Lung (tissue), 12 donors: ENCODE measurements around the gene BPIFB3. TPM values are rescaled to one million over a fixed set of nuclear protein-coding genes. Genes with fewer than 3 reads are reported as not detected.

Source experiments
- ATAC-seq: fragments of 200-7000 bp; cut with Tn5 transposase; one replicate; pipeline ENCODE4 v1.9.1; 2020; ENCODE audit warnings: moderate number of reproducible peaks; ENCODE audit not compliant: insufficient read depth, low FRiP score
- DNase-seq, 3 donors: peaks; one replicate each; pipeline ENCODE4 v3.0.0-alpha.2; 2013 to 2017
- H3K27ac ChIP-seq, 2 donors: one replicate each; pipeline ENCODE4 v1.5.1; 2013; ENCODE audit warnings: mild to moderate bottlenecking in 2 of 2, moderate library complexity in 2 of 2, control low read depth in 1 of 2, inconsistent platforms in 1 of 2, low read depth in 1 of 2, low read length in 1 of 2
- H3K27me3 ChIP-seq, 3 donors: one replicate each; pipeline ENCODE4 v1.5.1; 2013; ENCODE audit warnings: low read length in 2 of 3; ENCODE audit not compliant: control insufficient read depth in 3 of 3, insufficient read depth in 3 of 3
- H3K36me3 ChIP-seq, 4 donors: one replicate each; pipeline ENCODE4 v1.5.1; 2013; ENCODE audit warnings: low read length in 4 of 4, mild to moderate bottlenecking in 1 of 4, moderate library complexity in 1 of 4; ENCODE audit not compliant: control insufficient read depth in 4 of 4, insufficient read depth in 4 of 4
- H3K4me1 ChIP-seq, 5 donors: one replicate each; pipeline ENCODE4 v1.5.1; 2013; ENCODE audit warnings: low read length in 5 of 5, mild to moderate bottlenecking in 2 of 5, moderate library complexity in 1 of 5; ENCODE audit not compliant: control insufficient read depth in 5 of 5, insufficient read depth in 5 of 5
- H3K4me3 ChIP-seq: one replicate; pipeline ENCODE4 v1.5.1; 2013; ENCODE audit warnings: mild to moderate bottlenecking, control low read depth, moderate library complexity
- H3K9ac ChIP-seq, 2 donors: one replicate each; pipeline ENCODE4 v1.5.1; 2013; ENCODE audit warnings: low read length in 2 of 2, control low read depth in 1 of 2; ENCODE audit not compliant: insufficient read depth in 1 of 2
- H3K9me3 ChIP-seq, 4 donors: one replicate each; pipeline ENCODE4 v1.5.1; 2013; ENCODE audit warnings: low read length in 3 of 4, mild to moderate bottlenecking in 1 of 4, moderate library complexity in 1 of 4; ENCODE audit not compliant: control insufficient read depth in 4 of 4, insufficient read depth in 3 of 4
- CTCF ChIP-seq: IDR thresholded peaks from 2 replicates; pipeline ENCODE4 v1.5.1; 2012; ENCODE audit warnings: mild to moderate bottlenecking; ENCODE audit errors: control extremely low read depth, extremely low read depth
- WGBS, 2 donors: extraction: QIAGEN DNeasy Blood & Tissue Kit; methylation state at CpG; one replicate each; pipeline ENCODE4 v1.1.7; 2013; 5-methylcytosine and 5-hydroxymethylcytosine counted together
- polyA plus RNA-seq, 2 donors: library from polyadenylated mRNA; stranded (reverse); fragments of 200-250 nt; gene quantifications; one replicate each; pipeline ENCODE4 v1.2.1, GENCODE V29; 2013
- total RNA-seq, 2 donors: library from RNA; depleted of rRNA in 1 of 2; stranded (reverse); fragments of >200 nt in 1 of 2; gene quantifications; one replicate each; pipeline ENCODE4 v1.2.1, GENCODE V29; 2014 to 2021
- donor health status: control.
- donor health status: control.
- donor health status: Bipolar disorder and iron deficiency.
- donor health status: healthy.
- donor health status: DM: yes; HTN: yes; CAD: no.

The BPIFB3 gene
- total and polyA plus RNA-seq, 4 donors: not detected

DNA sequence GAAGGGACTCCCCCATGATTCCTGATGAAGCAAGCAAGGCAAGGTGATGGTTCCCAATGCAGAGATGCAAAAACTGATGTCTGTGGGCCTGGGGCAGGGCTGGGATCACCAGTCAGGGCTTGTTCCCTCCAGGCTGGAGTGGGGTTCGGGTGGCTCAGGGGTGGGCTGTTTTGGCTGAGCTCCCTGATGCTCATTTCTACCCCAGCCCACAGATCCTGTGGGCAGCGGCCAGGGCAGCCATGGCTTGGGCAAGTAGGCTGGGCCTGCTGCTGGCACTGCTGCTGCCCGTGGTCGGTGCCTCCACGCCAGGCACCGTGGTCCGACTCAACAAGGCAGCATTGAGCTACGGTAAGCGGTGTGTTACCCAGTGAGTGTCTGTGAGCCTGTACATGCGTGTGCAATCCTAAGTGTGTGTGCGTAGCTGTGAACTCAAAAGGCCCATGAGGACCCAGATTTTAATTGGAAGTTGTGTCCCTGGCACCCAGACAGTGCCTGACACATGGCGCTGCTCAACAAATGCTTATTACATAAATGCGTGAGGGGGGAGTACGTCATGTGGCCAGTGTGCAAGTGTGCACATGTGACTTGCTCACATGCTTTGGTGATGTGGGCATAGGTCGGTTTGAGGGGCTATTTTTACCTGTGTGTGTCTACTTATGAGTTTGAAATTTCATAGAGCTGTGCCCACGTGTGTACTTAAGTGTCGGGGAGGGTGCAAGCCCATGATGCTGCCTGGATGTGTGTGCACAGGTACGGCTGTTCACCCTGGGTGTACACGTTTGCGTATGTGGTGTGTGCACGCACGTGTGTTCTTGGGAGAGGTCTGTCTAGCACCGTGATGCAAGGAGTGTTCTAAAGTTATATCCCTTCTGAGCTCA, 45.1 kb upstream of the BPIFB3 start:
- ATAC-seq (no peak), DNase-seq (no peak)
- 89 to 91% methylated on average over 23 of the region's 23 CpGs for WGBS, 2 donors
- TF ChIP-seq CTCF: no peak
- no peak overlapping the region for H3K9ac ChIP-seq
- no peaks in the 10 kb centered on the region for H3K36me3 ChIP-seq
- peaks cover 0 to 6% (median 1%) of the 10 kb centered on the region in 4 donors for H3K9me3 ChIP-seq
- H3K4me3 ChIP-seq: no peak overlapping the region
- no peaks in the 10 kb centered on the region for H3K4me1 ChIP-seq
- H3K27me3 ChIP-seq: no peaks in the 10 kb centered on the region
- H3K27ac ChIP-seq: no peak overlapping the region

DNA sequence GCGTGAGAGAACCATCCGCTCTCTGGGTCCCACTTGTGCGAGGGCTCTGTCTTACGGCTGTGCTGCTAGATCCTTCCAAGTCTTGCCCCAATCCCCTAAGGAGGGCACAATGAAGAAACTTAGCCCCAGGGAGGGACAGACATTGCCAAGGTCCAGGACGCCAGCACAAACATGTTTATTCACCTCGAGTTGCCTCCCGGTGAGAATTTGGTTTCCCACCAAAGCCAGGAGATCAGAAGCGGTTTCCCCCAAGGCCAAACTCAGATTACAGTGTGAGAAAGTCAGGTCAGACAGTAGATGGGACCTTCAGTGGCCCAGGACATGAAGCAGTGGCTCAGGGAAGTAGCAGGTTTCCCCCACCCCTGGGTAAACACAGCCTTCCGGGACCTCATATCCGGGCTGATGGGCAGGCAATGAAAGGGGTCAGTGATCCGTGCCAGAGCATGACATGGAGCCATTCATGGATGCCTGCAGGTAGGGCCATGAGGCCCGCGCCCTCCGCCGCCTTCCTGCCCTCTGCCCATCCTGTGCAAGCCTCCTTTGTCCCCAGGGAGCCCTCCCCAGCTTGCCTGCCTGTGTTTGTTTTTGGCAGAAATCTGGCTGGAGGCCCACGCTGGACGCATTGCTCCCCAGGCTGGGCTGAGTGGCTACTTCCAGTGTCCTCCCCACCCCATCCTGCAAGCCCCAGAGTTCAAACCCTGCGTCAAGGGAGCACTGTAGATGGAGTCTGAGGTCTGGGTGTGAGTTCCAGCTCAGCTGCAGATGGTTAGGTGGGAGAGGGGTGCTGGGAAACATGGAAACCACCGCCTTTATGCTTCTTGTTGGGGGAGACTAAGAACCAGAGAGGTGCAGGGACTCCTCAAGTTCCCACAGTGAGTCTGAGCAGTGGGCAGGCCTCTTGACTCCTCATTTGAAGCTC, 44.2 kb upstream of the BPIFB3 start:
- H3K27ac ChIP-seq: no peak overlapping the region
- ATAC-seq (no peak), DNase-seq (peak in 1 of 3 donors; percentile 14)
- no peak for TF ChIP-seq CTCF
- peaks cover 0 to 6% (median 0%) of the 10 kb centered on the region in 4 donors for H3K9me3 ChIP-seq
- WGBS, 2 donors: 59 to 75% methylated on average over 19 of the region's 19 CpGs
- no peak overlapping the region for H3K4me3 ChIP-seq
- peaks cover 0 to 5% (median 2%) of the 10 kb centered on the region in 3 donors for H3K27me3 ChIP-seq
- H3K36me3 ChIP-seq: no peaks in the 10 kb centered on the region
- no peaks in the 10 kb centered on the region for H3K4me1 ChIP-seq
- no peak overlapping the region for H3K9ac ChIP-seq

- Histone ChIP-seq H3K9ac (no peak overlapping the region), H3K27ac (no peak overlapping the region), H3K9me3 (peaks cover 0 to 5% (median 0%) of the 10 kb centered on the region in 4 donors), H3K27me3 (peaks cover 0 to 7% (median 5%) of the 10 kb centered on the region in 3 donors), H3K4me3 (no peak overlapping the region), H3K36me3 (no peaks in the 10 kb centered on the region), H3K4me1 (no peaks in the 10 kb centered on the region)
- no peak for DNase-seq
- ATAC-seq: no peak
- whole genome bisulfite sequencing, 2 donors: 73 to 76% methylated on average over 5 of the region's 5 CpGs
- no peak for TF ChIP-seq CTCF
Observed at GRCh38 chr20:33010133-33010504, 43.6 kb upstream of the BPIFB3 start.
